SK-N-SH (cell line): Measurements from ENCODE around the gene MAD1L1. TPM values are rescaled to one million over a fixed set of nuclear protein-coding genes. Genes with fewer than 3 reads are reported as not detected.

Experiments used
- CTCF ChIA-PET: fragments of 300-600, 350-600 bp; formaldehyde crosslinking; extraction: SDS; loops from one replicate; lab custom pipeline; 2021; lab: Yijun Ruan, JAX
- POLR2A ChIA-PET: fragments of 350-600 bp; sonication (Branson Sonifier 250); formaldehyde crosslinking; extraction: SDS; loops from one replicate; lab custom pipeline; 2020; ENCODE audit warnings: antibody characterized with exemption, inconsistent platforms; lab: Yijun Ruan, JAX
- DNase-seq: peaks from one replicate; pipeline ENCODE4 v3.0.0; 2012
- H2AFZ ChIP-seq: fragments of 200-600 bp; sonication (generic); 2 replicates; pipeline ENCODE4 v1.8.1; 2016; ENCODE audit warnings: antibody characterized with exemption, mild to moderate bottlenecking, low read depth
- H3F3A ChIP-seq: fragments of 200-600 bp; sonication (generic); replicated peaks from 2 replicates; pipeline ENCODE3; 2016; ENCODE audit warnings: antibody characterized with exemption, mild to moderate bottlenecking; ENCODE audit not compliant: insufficient read depth
- H3K27ac ChIP-seq, 2 experiments: fragments of 200-500 bp in 1 of 2; fragments of 200-600 bp in 1 of 2; sonication (Bioruptor generic) in 1 of 2; sonication (generic), shearing (Covaris generic) in 1 of 2; 2 replicates each; pipeline versions ENCODE4 v1.5.1 to v1.6.1; 2014 to 2016; ENCODE audit warnings: low read depth in 2 of 2, inconsistent platforms in 1 of 2, low read length in 1 of 2, mild to moderate bottlenecking in 1 of 2, mixed read lengths in 1 of 2
- H3K27me3 ChIP-seq: fragments of 200-600 bp; sonication (generic), shearing (Covaris generic); 2 replicates; pipeline ENCODE4 v1.6.1; 2016; ENCODE audit warnings: mixed run types; ENCODE audit not compliant: insufficient read depth
- H3K36me3 ChIP-seq, 2 experiments: fragments of 200-500 bp in 1 of 2; fragments of 200-600 bp in 1 of 2; sonication (Bioruptor generic) in 1 of 2; sonication (generic) in 1 of 2; replicated peaks in 1 of 2; 2 replicates each; pipeline versions ENCODE3 to v1.5.1; 2014 to 2016; ENCODE audit warnings: low read length in 1 of 2, mild to moderate bottlenecking in 1 of 2; ENCODE audit not compliant: insufficient read depth in 2 of 2, control insufficient read depth in 1 of 2
- H3K4me1 ChIP-seq, 2 experiments: fragments of 200-500 bp in 1 of 2; fragments of 200-600 bp in 1 of 2; sonication (Bioruptor generic) in 1 of 2; sonication (generic), shearing (Covaris generic) in 1 of 2; 2 replicates each; pipeline versions ENCODE4 v1.5.1 to v1.6.1; 2014 to 2016; ENCODE audit warnings: low read depth in 1 of 2, low read length in 1 of 2, mixed run types in 1 of 2; ENCODE audit not compliant: insufficient read depth in 2 of 2, control insufficient read depth in 1 of 2
- H3K4me2 ChIP-seq: fragments of 200-600 bp; sonication (generic), shearing (Covaris generic); 2 replicates; pipeline ENCODE4 v1.6.1; 2017; ENCODE audit warnings: mixed run types
- H3K4me3 ChIP-seq, 2 experiments: fragments of 200-500 bp in 1 of 2; fragments of 200-600 bp in 1 of 2; sonication (Bioruptor generic) in 1 of 2; sonication (generic), shearing (Covaris generic) in 1 of 2; 2 replicates each; pipeline versions ENCODE4 v1.5.1 to v1.8.1; 2014 to 2016; ENCODE audit warnings: low read depth in 2 of 2, inconsistent platforms in 1 of 2, low read length in 1 of 2, mild to moderate bottlenecking in 1 of 2, mixed read lengths in 1 of 2, moderate library complexity in 1 of 2
- H3K79me2 ChIP-seq: fragments of 200-600 bp; sonication (generic); 2 replicates; pipeline ENCODE4 v1.8.1; 2017; ENCODE audit warnings: mild to moderate bottlenecking; ENCODE audit not compliant: insufficient read depth
- H3K9ac ChIP-seq: fragments of 200-600 bp; sonication (generic); 2 replicates; pipeline ENCODE4 v1.6.1; 2017; ENCODE audit warnings: mixed run types
- H3K9me2 ChIP-seq: fragments of 200-600 bp; sonication (generic); 2 replicates; pipeline ENCODE4 v1.6.1; 2017; ENCODE audit warnings: mixed run types
- H3K9me3 ChIP-seq: fragments of 200-600 bp; sonication (generic); 2 replicates; pipeline ENCODE4 v1.6.1; 2017; ENCODE audit warnings: mixed run types, mild to moderate bottlenecking, moderate library complexity
- H4K20me1 ChIP-seq: fragments of 200-600 bp; sonication (generic); 2 replicates; pipeline ENCODE4 v1.6.1; 2017; ENCODE audit warnings: mild to moderate bottlenecking, mixed run types; ENCODE audit not compliant: insufficient read depth
- CTCF ChIP-seq: fragments of 200-600 bp; sonication (generic); IDR thresholded peaks from 2 replicates; pipeline ENCODE4 v1.6.1; 2017; ENCODE audit warnings: antibody characterized with exemption, mild to moderate bottlenecking, moderate library complexity
- FOSL2 ChIP-seq: IDR thresholded peaks from 2 replicates; pipeline ENCODE4 v1.4.0; 2012; ENCODE audit warnings: low read depth, mild to moderate bottlenecking, moderate library complexity, borderline replicate concordance
- FOXM1 ChIP-seq: IDR thresholded peaks from 2 replicates; pipeline ENCODE4 v1.4.0; 2012; ENCODE audit warnings: low read depth, mild to moderate bottlenecking
- GABPA ChIP-seq: IDR thresholded peaks from 2 replicates; pipeline ENCODE4 v1.4.0; 2012; ENCODE audit warnings: low read depth, mild to moderate bottlenecking
- GATA2 ChIP-seq: sonication (generic); formaldehyde crosslinking; IDR thresholded peaks from 2 replicates; pipeline ENCODE4 v1.5.0; 2020; ENCODE audit warnings: mild to moderate bottlenecking, missing genetic modification reagents
- IRF3 ChIP-seq: fragments of 150-350 bp; IDR thresholded peaks from 2 replicates; pipeline ENCODE4 v1.6.1; 2016; ENCODE audit warnings: mild to moderate bottlenecking, low read depth, low read length
- MXI1 ChIP-seq: IDR thresholded peaks from 2 replicates; pipeline ENCODE4 v1.6.1; 2012; ENCODE audit warnings: mild to moderate bottlenecking, low read depth, low read length, improper control_type of control experiment
- NFIC ChIP-seq: IDR thresholded peaks from 2 replicates; pipeline ENCODE4 v1.4.0; 2012; ENCODE audit warnings: borderline replicate concordance
- SMC3 ChIP-seq: IDR thresholded peaks from 2 replicates; pipeline ENCODE4 v1.6.1; 2012; ENCODE audit warnings: low read depth, low read length, improper control_type of control experiment
- USF2 ChIP-seq: fragments of 150-350 bp; IDR thresholded peaks from 2 replicates; pipeline ENCODE4 v1.6.1; 2017; ENCODE audit warnings: antibody characterized with exemption, low read length, low read depth, borderline replicate concordance
- YY1 ChIP-seq: IDR thresholded peaks from 2 replicates; pipeline ENCODE4 v1.4.0; 2012; ENCODE audit warnings: low read depth, mild to moderate bottlenecking
- WGBS: methylation state at CpG from one replicate; pipeline ENCODE4 v1.1.6; 2017; ENCODE audit warnings: low lambda C conversion rate; 5-methylcytosine and 5-hydroxymethylcytosine counted together
- polyA plus RNA-seq, 3 experiments: library from polyadenylated mRNA; depleted of rRNA; stranded (reverse); fragments of >200 nt; gene quantifications; 2 replicates each; pipeline ENCODE4 v1.2.3, GENCODE V29; 2012

Gene MAD1L1
- polyA plus RNA-seq, 1 of the 3 experiments (the other 2 are of a cell fraction): 46.2 TPM

GRCh38 chr7:2033586-2034135 lies 199.1 kb downstream of the MAD1L1 start:
- Histone ChIP-seq H2AFZ (no peak overlapping the region), H3K9me3 (peaks cover 5% of the 10 kb centered on the region; the same call in 1 of the 2 replicates), H3K9ac (no peak overlapping the region), H3F3A (no peaks in the 10 kb centered on the region)
- POLR2A ChIA-PET: no interaction called here
- TF ChIP-seq GATA2 (no peak), IRF3 (no peak), USF2 (no peak), FOXM1 (no peak), FOSL2 (no peak), SMC3 (no peak)
- TF ChIP-seq, all 33 proteins: peak for 0
- no peaks in the 10 kb centered on the region for H3K27me3 ChIP-seq
- peaks cover 0 to under 1% of the 10 kb centered on the region in 2 experiments for H3K36me3 ChIP-seq
- CTCF ChIA-PET: no interaction called here
- no peaks in the 10 kb centered on the region for H3K9me2 ChIP-seq
- no peak overlapping the region for H3K4me3 ChIP-seq
- 94% methylated on average over 13 of the region's 13 CpGs for WGBS
- no peak for DNase-seq
- H4K20me1 ChIP-seq: no peaks in the 10 kb centered on the region
- H3K27ac ChIP-seq: no peak overlapping the region
- peaks cover 13 to 24% of the 10 kb centered on the region in 2 experiments; a peak in 3 of 4 replicates for H3K4me1 ChIP-seq
- H3K4me2 ChIP-seq: no peak overlapping the region
- H3K79me2 ChIP-seq: no peaks in the 10 kb centered on the region

GRCh38 chr7:2032876-2033407 lies 199.8 kb downstream of the MAD1L1 start:
- whole genome bisulfite sequencing: 94% methylated on average over 18 of the region's 19 CpGs
- Histone ChIP-seq H3K36me3 (peaks cover 0 to 3% of the 10 kb centered on the region in 2 experiments), H3K4me3 (no peak overlapping the region), H3K4me2 (no peak overlapping the region), H3K79me2 (no peaks in the 10 kb centered on the region), H3K4me1 (peaks cover 13 to 24% of the 10 kb centered on the region in 2 experiments; a peak in 3 of 4 replicates), H3K9me2 (no peaks in the 10 kb centered on the region), H3K9ac (no peak overlapping the region), H3K9me3 (peaks cover 5% of the 10 kb centered on the region; the same call in 1 of the 2 replicates), H4K20me1 (no peaks in the 10 kb centered on the region), H3K27ac (peak overlapping the region in 1 of 2 experiments; percentile 12; a peak in 1 of 4 replicates), H3F3A (no peaks in the 10 kb centered on the region), H3K27me3 (no peaks in the 10 kb centered on the region), H2AFZ (no peak overlapping the region)
- POLR2A ChIA-PET: no interaction called here
- TF ChIP-seq CTCF: no peak
- TF ChIP-seq FOXM1: no peak
- no peak for TF ChIP-seq YY1
- no peak for TF ChIP-seq SMC3
- no peak for TF ChIP-seq MXI1
- no peak for TF ChIP-seq NFIC
- TF ChIP-seq GABPA: no peak
- peak; percentile 26 for DNase-seq
- CTCF ChIA-PET: interaction anchor here (1.9 kb wide), 1 partner anchor 24 kb away, joined by 5 read pairs; no protein-coding TSS in a partner anchor
